GM19193 (cell line): ENCODE measurements around the gene OCRL.

Source experiments
- POLR2A ChIP-seq: IDR thresholded peaks from 4 replicates; pipeline ENCODE4 v1.6.1; 2011; ENCODE audit not compliant: insufficient read depth, insufficient read length; ENCODE audit errors: extremely low read depth

OCRL gene

DNA sequence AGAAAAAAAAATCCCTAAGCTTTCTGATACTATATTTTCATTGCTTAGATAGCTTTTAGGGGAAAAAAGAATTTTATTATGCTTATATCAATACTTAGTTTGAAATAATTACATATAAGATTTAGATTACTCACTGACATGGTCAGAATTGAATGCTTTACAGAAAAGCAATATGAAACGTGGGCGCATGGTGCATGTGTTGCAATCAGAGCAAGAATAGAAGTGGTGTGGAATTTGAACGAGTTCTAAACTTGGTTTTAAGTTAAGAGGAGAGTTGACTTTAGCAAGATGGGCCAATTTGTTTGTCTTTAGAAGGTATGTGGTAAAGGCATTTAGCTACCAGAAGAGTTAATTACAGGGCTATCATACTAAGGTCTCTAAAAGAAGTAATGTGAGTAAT is 21.4 kb downstream of the OCRL start:
- TF ChIP-seq POLR2A = no peak

- no peak for TF ChIP-seq POLR2A
These were observed 25.1 kb downstream of the OCRL start for GRCh38 chrX:129565046-129565650.

GRCh38 chrX:129566073-129566472 is 26.0 kb downstream of the OCRL start:
- TF ChIP-seq POLR2A = no peak

- TF ChIP-seq POLR2A = no peak
These were observed 28.3 kb downstream of the OCRL start for GRCh38 chrX:129568349-129568748.

GRCh38 chrX:129572422-129572821 is 32.4 kb downstream of the OCRL start:
- TF ChIP-seq POLR2A = no peak

DNA sequence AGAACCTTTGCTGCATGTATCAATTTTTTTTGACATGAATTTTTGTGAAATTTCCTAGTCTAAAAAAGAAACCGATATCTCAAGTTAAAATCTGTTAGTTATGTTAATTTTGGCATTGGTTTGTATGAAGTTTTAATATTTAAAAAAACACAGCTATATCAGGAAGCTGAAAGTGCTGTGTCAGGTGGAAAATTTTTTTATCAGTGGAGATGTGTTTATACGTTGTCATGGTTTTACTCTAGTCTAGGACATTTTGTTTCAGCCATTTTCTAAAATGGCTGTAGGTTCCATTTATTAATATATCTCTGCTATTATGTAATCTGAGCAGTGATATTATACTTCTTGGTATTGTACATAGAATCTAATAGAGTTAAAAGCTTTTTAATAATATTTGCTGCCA is 34.2 kb downstream of the OCRL start:
- no peak for TF ChIP-seq POLR2A

- TF ChIP-seq POLR2A = no peak
These were observed 36.5 kb downstream of the OCRL start for GRCh38 chrX:129576539-129576938.

- TF ChIP-seq POLR2A = no peak
These were observed 37.4 kb downstream of the OCRL start for GRCh38 chrX:129577473-129577872.

DNA sequence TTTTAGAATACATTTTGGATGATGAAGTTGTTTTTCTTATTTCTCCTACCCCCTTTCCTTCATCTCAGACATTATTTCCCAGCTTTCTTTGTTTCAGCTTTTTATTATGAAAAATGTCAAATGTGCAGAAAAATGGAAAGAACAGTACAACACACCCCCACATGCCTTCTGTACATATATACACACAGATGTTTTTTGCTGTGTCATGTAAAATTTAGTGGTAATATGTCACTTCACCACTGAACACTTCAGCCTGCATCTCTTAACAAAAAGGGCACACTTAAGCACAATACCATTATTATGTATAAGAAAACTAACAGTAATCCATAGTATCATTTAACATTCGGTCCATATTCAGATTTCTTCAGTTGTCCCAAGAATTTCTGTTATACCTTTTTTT is 37.8 kb downstream of the OCRL start:
- no peak for TF ChIP-seq POLR2A

DNA sequence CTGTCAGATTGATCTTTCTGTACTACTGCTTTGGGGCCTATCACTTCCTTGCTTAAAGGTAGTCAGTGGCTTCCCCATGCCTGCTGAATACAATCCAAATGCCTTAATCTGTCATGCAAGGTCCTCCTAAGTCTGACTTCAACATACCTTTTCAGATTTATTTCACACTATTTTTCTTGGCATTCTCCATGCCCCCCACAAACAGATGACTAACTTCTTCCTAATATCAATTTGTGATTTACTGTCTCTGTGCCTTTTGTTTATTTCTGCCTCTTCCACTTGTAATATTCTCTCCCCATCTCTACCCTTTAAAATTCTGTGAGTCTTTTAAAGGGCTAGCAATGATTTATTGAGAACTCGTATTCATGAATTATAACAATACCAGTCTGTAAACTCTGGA is 41.8 kb downstream of the OCRL start:
- TF ChIP-seq POLR2A = no peak

DNA sequence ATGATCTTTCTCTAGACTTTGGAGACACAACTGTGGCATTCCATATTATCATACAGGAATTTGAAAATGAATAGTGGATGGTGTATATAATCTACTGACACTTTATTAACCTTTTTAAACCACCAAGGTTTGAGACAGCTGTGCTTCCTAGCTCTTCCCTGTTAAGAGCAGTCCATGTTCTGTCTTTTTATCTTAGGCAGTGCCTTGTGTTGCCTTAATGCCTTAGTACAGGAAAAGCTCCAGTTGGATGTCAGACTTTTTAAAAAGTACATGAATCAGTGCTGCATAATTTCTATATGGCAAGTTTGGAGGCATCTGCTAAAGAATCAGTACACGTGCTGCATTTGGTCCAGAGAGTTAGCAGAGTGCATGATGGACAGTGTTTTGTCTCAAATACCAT is 45.1 kb downstream of the OCRL start:
- TF ChIP-seq POLR2A = no peak

GRCh38 chrX:129585691-129586090 is 45.6 kb downstream of the OCRL start:
- TF ChIP-seq POLR2A = no peak

GRCh38 chrX:129586446-129586845 is 46.4 kb downstream of the OCRL start:
- no peak for TF ChIP-seq POLR2A

GRCh38 chrX:129590596-129590995 is 50.5 kb downstream of the OCRL start:
- TF ChIP-seq POLR2A = no peak

DNA sequence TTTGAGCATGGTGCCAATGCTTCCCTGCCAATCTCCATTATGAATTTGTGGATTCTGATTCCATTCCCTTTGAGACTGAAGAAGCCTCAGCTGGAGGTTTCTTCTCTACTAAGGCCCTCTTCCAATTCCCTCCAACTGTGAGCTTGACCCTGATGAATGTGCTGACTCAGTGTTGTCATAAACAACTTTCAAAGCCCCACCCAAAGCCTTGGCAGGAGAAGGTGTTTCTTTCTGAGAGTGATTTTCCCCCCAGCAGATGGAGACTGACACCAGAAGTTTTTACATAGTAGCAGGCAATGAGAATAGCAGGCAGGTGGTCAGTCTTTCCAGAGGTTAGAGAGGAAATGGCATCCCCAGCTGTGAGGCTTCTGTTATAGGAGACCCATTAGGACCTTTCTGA is 53.1 kb downstream of the OCRL start:
- no peak for TF ChIP-seq POLR2A

DNA sequence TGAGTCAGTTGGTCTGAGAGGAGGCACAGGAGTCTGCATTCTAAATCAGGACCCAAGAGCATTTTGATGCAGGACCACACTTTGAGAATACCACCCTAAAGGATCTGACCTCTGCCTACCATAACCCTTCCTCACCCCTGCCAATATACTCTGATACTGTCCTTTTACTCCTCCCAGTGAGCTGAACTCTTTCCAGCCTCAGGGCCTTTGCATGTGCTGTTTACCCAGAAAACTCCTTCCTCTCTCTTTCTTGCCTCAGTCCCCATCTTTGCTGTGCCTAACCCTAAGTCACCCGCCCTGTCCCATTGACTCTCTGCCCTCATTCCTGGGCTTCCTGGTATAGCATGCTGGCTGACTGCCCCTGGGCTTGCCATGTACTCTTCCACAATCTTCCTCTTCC is 54.7 kb downstream of the OCRL start:
- no peak for TF ChIP-seq POLR2A

DNA sequence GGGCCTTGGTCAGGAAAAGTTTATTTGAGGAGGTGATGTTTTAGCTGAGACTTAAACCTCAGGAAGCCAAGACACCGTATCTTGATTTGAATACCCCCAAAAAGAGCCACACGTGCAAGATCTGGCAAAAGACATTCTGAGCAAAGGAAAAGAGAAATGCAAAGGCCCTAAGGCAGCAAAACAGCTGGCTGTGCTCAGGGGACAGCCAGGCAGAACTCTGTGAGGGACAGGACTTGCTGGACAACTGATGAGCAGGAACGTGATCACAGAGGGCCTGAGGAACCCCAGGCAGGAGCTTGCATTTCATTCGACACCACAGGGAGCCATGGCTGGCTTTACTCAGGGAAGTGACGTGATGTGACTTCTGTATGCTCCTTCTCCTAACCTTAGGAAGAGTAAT is 56.0 kb downstream of the OCRL start:
- no peak for TF ChIP-seq POLR2A
